Measurements from ENCODE around the gene ETV1.

Gene ETV1

DNA sequence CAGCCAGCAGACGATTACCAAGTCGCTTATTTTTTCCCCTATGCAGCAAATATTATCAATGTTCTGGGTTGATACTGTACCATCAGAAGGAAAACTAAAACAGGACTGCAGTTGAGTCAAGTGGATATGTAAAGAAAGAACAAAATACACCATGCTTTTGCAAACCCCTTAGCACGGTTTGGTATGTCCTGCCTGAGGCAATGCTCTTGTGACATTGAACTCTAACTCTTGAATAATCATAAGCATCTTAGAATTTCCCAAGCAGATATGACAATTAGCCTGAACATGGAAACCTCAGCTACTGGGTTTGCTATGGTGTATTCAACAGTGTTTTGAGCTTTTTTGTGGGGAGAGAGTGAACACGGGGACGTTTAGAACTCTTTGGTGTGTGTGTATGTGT lies 107.4 kb downstream of the ETV1 start:
- no peak for DNase-seq (ENCODE audit: extremely low read depth in 1 of 2, low read depth in 1 of 2)

- no peak for DNase-seq (ENCODE audit: extremely low read depth in 1 of 2, low read depth in 1 of 2)
These were observed 108.7 kb downstream of the ETV1 start for GRCh38 chr7:13880789-13881188.

DNA sequence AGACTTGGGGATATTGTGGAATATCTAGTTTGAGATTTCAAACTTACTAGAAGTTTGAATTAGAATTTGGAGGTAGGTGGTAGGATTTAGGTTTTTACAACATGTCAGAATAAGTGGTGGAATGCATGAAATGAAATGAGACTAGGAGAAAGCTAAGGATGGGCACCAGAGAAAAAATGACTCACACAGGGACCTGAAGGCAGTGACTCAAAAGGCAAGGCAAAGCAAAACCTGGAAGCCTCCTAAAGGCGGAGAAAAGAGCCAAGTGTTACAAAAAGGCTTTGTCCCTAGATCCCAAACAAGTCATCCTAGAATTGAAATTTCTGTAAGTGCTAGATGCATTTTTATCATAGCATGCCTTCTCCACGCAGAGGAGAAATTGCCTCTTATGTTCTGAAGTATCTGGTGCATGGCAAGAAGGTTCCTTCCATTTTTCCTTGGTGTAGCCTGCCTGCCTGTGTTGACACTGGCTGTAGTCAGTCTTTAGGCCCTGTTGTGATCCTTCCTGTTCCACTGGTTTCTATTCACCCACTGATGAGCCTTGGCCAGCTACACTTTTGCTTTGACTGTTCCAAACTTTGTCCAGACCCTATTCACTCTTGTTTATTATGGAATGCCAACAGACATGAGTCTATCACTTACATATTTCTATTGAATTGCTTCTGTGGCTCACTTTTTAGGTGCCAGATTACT lies 109.3 kb downstream of the ETV1 start:
- no peak for DNase-seq (ENCODE audit: extremely low read depth in 1 of 2, low read depth in 1 of 2)

DNA sequence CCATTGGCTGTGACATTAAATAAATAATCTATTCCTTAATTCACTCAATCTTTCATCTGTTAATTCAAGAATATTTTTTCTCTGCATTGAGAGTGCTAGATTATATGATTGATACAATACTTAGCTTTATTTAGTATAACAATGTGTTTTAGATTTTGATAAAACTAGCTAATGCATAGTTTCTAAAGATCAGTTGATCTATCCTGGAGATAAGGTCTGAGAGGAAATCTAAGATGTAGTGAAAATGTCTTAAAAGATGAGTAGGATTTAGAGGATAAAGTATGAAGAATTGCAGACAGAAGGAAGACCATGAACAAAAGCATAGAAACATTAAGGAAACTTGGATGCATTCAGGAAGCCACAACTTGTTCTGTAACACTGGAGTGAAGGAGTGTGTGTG lies 110.3 kb downstream of the ETV1 start:
- DNase-seq (ENCODE audit: extremely low read depth in 1 of 2, low read depth in 1 of 2): no peak

GRCh38 chr7:13878154-13878553 lies 111.3 kb downstream of the ETV1 start:
- DNase-seq (ENCODE audit: extremely low read depth in 1 of 2, low read depth in 1 of 2): no peak

- no peak for DNase-seq (ENCODE audit: extremely low read depth in 1 of 2, low read depth in 1 of 2)
These were observed 113.9 kb downstream of the ETV1 start for GRCh38 chr7:13875496-13876074.

- no peak for DNase-seq (ENCODE audit: extremely low read depth in 1 of 2, low read depth in 1 of 2)
These were observed 114.7 kb downstream of the ETV1 start for GRCh38 chr7:13874783-13875182.

DNA sequence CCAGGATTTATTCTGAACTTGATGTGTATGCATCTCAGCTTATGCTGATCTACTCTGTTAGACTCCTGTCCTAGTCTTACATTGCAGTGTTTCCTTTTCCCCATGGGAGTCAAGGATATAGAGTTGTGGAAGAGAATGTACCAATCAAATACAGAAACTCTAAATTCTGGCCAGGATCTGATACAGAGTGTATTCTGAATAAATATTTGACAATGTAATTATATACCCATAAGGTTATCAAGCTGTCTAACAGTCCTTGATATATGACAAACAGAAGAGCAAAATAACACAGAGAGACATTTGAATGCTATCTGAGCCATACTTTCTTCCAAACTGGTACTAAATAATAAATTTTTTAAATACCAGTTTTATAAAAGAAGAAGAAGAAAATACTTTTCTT lies 116.8 kb downstream of the ETV1 start:
- DNase-seq (ENCODE audit: extremely low read depth in 1 of 2, low read depth in 1 of 2): no peak

GRCh38 chr7:13871008-13871407 lies 118.5 kb downstream of the ETV1 start:
- DNase-seq (ENCODE audit: extremely low read depth in 1 of 2, low read depth in 1 of 2): no peak

DNA sequence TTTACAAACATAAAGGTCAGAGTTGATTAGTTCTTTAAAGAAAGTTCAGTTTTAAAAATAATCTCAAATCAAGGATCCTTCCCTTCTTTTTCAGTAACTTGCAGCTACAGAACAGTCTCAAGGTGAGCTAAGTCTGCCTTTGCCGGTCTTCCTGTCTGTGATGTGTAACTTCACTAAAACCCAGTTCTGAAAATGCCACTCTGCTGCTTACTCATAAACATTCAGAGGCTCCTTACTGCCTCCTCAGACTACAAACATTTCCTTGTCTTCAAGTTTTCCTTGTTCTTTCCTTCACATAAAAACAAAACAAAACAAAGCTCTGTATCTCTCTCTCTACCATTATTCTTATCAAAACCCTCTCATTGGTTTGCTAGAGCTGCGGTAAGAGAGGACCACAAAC lies 128.7 kb downstream of the ETV1 start:
- no peak for DNase-seq (ENCODE audit: extremely low read depth in 1 of 2, low read depth in 1 of 2)

GRCh38 chr7:13856012-13856411 lies 133.5 kb downstream of the ETV1 start:
- DNase-seq (ENCODE audit: extremely low read depth in 1 of 2, low read depth in 1 of 2): no peak

- no peak for DNase-seq (ENCODE audit: extremely low read depth in 1 of 2, low read depth in 1 of 2)
These were observed 137.0 kb downstream of the ETV1 start for GRCh38 chr7:13852281-13852968.

DNA sequence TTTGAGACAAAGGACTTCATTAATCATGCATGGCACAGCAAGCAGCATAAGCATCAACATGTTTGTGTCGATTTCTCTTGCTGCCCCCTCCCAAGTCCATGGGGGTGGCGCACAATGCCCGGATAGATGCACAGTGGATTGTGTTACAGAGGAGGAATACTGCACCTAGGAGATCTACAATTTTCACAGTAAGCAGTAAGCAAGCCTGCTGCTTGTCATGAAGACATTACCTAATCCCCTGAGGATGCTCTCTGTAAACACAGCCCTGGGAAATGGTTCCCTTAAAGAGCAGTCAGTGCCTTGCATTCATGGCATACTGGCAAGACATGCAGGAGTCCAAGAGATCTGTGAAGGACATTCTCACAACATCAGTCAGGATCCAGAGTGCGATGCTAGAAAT lies 137.7 kb downstream of the ETV1 start:
- no peak for DNase-seq (ENCODE audit: extremely low read depth in 1 of 2, low read depth in 1 of 2)

GRCh38 chr7:13850185-13850752 lies 139.2 kb downstream of the ETV1 start:
- peak in 1 of 2 donors; percentile 24 for DNase-seq (ENCODE audit: extremely low read depth in 1 of 2, low read depth in 1 of 2)

DNA sequence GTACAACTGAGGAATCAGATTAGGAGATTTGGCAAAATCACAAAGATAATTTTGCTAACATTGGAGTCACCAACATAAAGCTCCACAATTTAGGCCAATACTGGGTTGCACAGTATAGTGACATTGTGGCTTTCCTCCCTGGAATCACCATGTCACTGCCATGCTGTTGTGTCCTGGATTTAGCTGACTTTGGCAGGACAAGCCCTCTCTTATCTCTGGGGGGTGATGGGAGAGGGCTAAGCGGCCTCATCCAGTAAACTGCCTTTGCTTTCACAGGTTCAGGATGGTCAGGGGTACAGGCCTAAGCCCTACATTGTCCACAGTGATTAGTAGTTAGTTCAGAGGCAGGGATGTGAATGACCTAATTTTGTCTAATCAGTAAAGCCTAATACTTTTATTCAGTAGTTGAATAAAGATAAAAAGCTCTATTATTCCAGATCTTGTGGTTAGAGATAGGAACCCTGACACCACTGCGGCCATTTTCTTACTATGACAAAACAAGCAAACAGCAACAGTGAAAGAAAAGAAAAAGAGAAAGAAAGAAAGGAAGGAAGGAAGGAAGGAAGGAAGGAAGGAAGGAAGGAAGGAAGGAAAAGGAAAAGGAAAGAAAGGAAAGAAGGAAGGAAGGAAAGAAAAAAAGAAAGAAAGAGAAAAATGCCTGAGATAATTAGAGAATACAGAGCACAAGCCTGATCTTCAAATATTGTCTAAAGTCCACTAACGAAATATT lies 140.1 kb downstream of the ETV1 start:
- no peak for DNase-seq (ENCODE audit: extremely low read depth in 1 of 2, low read depth in 1 of 2)

DNA sequence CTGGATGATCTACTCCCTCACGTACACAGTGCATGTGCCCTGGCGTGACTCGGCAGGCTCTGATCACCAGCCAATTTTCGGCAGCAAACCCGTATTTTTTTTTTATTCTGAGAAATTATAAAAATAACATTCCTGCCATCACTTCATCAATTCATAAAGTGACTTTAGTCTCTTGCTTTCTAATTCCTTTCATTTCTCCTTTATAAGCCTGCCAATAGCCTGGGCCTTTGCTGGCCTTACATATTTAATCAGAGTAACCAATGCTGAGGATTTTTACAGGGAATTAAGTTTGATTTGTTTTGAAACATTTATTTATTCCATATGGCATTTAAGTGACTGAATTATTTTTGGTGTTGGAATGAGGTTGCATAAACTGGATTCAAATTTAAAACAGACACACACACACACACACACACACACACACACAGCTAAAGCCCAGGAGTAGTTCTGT lies 140.8 kb downstream of the ETV1 start:
- DNase-seq (ENCODE audit: extremely low read depth in 1 of 2, low read depth in 1 of 2): no peak

DNA sequence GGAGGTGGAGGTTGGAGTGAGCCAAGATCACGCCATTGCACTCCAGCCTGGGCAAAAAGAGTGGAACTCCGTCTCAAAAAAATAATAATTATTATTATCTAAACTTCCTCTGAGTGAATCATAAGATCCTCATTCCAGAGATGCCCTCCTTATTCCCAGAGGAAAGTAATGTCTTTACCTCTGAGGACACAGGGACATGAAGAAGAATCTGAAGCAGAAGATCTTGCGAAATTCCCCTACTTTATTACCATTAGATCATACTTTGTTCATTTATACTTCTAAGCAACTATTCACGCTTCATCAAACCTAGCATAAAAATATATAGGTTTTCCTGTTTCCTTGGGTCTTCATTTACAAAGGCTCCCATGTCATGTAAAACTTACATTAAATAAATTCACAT lies 143.1 kb downstream of the ETV1 start:
- DNase-seq (ENCODE audit: extremely low read depth in 1 of 2, low read depth in 1 of 2): no peak

GRCh38 chr7:13845601-13846000 lies 143.9 kb downstream of the ETV1 start:
- DNase-seq (ENCODE audit: extremely low read depth in 1 of 2, low read depth in 1 of 2): no peak

DNA sequence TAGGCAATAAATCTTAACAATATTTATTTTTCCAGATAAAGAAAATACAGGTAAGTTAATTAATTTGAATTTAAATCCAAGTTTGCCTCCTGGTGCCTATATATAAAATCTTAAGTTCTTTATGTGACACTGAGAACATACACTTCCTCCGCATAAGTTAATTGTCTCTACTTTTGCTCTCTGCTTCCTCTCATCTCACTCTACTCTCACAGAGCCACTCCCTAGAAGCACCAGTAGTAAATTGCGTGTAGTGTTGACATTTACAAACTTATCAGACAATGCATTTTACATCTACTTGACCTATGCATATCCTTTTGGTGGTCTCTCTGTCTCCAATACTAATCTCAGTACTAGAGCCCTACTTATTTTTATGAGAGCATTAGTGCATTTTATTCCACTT lies 144.5 kb downstream of the ETV1 start:
- DNase-seq (ENCODE audit: extremely low read depth in 1 of 2, low read depth in 1 of 2): no peak

DNA sequence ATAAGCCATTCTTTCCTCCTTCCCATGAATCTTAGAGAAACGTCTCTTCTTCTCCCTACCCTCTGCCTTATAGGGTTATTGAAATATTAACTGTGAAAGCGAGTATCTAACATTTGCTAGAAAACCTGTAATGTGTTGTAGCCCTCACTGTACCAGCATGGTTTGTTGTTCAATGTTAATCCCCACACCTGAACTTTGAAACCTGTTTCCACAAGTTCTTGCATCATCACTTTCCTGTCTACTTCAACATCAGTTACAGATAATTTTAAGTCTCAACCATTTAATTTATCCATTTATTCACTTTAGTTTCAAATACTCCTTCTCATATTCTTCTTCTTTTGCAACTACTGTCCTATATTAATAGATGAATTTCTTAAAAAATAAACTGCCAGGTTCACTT lies 148.2 kb downstream of the ETV1 start:
- DNase-seq (ENCODE audit: extremely low read depth in 1 of 2, low read depth in 1 of 2): no peak

Measured in activated CD8-positive, alpha-beta memory T cell treated with anti-CD3 and anti-CD28 coated beads for 1 hour (primary cell).